Right hindlimb (tissue), 1 donor: ENCODE measurements around the gene NSF.
"Not testable (repeated sequence)": the region's sequence is repeated elsewhere in the genome, so short reads cannot be mapped to it uniquely, and the experiment has no call there.

ENCODE experiments used
- DNase-seq: peaks from one replicate; pipeline ENCODE4 v3.0.0-alpha.2; 2018

Gene NSF

DNA sequence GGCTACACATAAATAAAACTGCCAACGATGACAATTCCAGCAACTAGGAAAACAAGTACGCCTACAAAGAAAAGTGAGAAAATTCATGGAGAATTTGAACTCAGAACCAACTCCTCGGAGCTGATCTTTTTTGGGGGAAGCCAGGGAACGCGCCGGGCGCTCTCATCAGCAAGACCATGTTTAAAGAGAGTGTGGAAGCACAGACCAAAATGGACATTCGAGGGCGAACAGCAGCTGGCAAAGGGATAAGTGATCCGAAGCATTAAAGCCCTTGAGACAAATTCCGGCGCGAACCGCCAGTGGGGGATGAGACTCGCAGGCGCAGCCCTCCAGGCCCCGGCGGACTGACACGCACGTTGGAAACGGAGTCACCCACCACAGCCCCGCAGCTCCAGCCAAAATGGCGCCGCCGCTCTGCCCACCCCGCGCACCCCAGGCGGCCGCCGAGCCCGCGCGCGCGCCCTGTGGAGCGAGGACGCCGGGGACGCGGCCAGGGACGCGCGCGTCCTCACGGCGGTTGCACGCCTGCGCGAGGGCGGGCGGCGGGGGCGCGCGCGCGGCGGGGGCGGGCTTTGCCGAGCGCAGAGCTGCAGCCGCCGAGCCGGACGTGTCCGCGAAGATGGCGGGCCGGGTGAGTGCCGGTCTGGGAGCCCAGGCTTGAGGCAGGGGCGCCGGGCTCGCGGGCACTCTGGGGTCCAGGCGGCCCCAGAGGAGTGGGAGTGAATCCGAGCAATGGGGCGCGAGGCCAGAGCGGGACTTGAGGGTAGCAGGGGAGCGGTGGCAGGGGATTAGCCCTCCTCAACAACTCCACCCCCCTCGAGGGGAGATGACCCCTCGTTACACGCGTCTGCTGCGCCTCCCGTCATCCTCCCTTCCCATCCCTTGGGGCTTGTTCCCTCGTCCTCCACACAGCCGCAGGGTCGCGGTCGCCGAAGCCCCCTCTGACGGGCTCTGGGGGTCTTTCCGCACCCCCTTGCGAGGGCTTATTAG is at the start of gene NSF:
NSF (plus strand) TSS at position 513 of the 990 bp plus-strand sequence; CDS start at position 620, 107 bp downstream.
- not testable (repeated sequence) for DNase-seq

DNA sequence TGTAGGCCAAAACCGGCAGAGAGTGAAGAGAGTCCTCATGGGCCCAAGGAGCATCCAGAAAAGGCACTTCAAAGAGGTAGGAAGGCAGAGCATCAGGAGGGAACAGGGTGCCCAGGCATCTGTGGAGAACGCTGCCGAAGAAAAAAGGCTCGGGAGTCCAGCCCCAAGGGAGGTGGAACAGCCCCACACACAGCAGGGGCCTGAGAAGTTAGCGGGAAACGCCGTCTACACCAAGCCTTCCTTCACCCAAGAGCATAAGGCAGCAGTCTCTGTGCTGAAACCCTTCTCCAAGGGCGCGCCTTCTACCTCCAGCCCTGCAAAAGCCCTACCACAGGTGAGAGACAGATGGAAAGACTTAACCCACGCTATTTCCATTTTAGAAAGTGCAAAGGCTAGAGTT is 41.9 kb upstream of the NSF start:
- DNase-seq: not testable (repeated sequence)

- not testable (repeated sequence) for DNase-seq
Measured at GRCh38 chr17:46559155-46559554, 31.3 kb upstream of the NSF start.

- DNase-seq: not testable (repeated sequence)
Measured at GRCh38 chr17:46560048-46560447, 30.4 kb upstream of the NSF start.

GRCh38 chr17:46566284-46566683 is 24.2 kb upstream of the NSF start:
- DNase-seq: not testable (repeated sequence)

DNA sequence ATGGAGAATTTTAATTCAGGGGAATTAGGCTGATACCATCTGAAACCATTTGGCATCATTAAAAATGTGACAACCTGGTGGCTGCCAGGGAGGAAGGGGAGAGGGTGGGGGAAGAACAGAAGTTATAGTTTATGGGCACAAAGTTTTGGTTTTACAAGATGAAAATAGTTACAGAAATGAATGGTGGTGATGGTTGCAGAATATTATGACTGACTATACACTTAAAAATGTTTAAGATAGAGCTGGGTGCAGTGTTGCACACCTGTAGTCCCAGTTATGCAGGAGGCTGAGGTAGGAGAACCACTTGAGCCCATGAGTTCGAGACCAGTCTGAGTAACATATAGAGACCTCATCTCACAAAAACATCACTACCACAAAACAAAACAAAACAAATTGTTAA is 23.5 kb upstream of the NSF start:
- not testable (repeated sequence) for DNase-seq

- DNase-seq: not testable (repeated sequence)
Measured at GRCh38 chr17:46571796-46572195, 18.7 kb upstream of the NSF start.

DNA sequence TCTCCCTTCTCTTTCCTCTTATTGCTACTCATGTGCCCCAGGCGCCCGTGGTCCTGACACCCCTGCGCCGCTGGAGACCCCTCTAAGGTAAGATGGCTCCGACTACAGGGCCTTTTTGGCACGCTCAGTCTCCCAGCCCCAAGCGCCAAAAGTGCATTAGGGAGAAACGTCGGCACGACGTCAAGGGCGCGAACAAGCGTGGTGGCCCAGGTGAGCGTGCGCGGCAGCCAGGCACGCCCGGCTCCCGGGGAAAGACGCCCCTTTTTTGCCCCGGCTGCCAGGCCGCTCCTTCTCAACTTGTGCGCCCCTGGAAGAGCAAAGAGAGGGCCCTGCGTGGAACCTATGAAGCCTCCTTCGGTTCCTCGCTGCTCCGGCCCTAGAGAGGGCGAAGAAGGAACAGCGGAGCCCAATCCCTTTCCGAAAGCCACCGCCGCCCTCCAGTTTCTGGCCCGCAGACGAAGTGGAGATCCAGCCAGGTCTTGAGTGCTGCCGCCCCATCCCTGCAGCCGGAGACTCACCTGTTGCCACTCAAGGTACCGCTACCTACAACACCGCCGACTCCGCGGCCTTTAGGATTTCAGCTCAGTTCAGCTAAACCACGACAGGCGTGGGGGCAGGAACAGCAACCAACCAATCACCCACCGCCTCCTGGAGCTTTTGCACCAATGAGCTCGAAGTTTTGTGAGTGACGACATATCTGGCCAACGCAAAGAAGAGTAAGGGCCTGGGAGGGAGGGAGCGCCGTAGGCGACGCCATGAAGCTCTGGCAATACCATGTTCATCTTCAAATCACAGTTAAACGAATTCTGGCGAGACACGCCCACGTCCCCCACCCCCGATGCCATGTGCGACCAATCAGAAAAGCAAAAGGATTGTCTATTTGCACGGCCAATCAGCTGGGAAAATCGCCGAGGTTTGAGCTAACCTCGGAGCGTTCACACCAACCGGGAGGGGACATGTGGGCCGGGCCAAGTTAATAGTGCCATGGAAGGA is 11.1 kb upstream of the NSF start, which contains the start of gene ARL17A:
ARL17A (minus strand) TSS at position 609 of the 993 bp plus-strand sequence. CDS start 3,369 bp downstream, outside the sequence.
- DNase-seq: not testable (repeated sequence)

DNA sequence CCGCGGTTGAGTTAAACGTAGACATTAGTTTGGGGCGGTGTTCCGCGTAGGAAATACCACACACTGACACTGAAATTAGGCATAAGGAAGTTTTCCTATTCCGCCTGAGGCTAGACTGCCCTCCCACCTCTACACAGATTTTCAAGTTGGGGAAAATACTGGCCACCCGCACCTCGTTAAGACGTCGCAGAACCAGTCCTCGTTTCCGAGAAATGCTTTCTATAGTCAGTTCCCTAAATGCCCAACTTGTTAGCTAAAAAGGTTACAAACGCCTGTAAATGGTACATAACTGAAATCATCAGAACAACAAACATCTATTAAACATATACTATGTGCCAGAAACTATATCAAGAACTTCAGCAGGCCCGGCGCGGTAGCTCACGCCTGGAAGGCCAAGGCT is 10.4 kb upstream of the NSF start:
- DNase-seq: not testable (repeated sequence)

- not testable (repeated sequence) for DNase-seq
Measured at GRCh38 chr17:46585444-46585843, 5.0 kb upstream of the NSF start.

GRCh38 chr17:46591332-46591731 is 863 bp downstream of the NSF start:
- not testable (repeated sequence) for DNase-seq

GRCh38 chr17:46598344-46598931 is 8.0 kb downstream of the NSF start:
- not testable (repeated sequence) for DNase-seq

- DNase-seq: not testable (repeated sequence)
Measured at GRCh38 chr17:46600767-46601166, 10.3 kb downstream of the NSF start.

DNA sequence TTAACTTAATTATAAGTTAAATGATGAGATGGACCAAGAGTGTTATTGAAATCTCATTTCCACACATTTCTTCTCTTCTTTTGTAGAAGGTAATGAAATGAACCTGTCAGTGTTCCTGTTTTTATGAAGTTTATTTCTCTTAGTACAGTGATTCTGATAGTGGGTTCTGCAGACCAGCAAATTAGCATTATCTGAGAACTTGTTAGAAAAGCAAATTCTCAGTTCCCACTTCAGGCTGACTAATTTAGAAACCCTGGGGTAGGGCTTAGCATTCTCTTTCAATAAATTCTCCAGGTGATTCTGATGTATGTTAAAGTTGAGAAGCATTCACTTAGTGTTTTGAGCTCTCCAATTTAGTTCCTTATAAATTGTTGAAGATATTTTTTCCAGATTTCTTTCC is 12.7 kb downstream of the NSF start:
- DNase-seq: not testable (repeated sequence)

DNA sequence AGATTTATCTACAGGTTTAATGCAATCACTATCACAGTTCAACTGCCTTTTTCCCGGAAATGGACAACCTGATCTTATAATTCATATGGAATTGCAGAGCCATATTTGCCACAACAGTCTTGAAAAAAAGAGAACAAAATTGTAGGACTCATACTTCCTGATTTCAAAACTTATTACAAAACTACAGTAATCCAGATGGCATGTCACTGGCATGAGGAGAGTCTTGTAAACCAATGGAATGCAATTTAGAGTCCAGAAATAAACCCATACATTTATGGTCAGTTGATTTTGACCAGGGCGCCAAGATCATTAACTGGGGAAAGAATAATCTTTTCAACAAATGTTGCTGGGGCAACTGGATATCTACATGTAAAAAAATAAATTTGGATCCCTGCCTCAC is 20.8 kb downstream of the NSF start:
- not testable (repeated sequence) for DNase-seq

GRCh38 chr17:46613876-46614275 is 23.4 kb downstream of the NSF start:
- not testable (repeated sequence) for DNase-seq

- not testable (repeated sequence) for DNase-seq
Measured at GRCh38 chr17:46617121-46617520, 26.7 kb downstream of the NSF start.

DNA sequence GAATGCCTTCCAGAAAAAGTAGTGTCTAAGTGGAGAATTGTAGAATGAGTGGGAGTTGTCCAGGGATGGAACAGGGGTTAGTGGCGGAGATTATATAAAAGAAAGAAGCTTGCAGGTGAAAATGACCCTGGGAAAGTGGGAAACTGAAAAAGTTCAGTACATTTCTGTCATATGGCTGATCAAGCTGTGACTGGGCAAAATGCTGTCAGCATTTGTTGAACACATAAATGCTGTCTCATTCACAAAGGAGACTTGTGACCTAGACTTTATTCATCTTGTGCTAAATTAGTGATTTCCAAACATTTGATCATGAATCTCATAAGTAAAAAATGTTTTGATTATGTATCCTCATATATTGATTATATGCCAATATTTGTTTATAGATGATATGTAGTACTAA is 28.5 kb downstream of the NSF start:
- not testable (repeated sequence) for DNase-seq

GRCh38 chr17:46623790-46624189 is 33.3 kb downstream of the NSF start:
- DNase-seq: not testable (repeated sequence)

DNA sequence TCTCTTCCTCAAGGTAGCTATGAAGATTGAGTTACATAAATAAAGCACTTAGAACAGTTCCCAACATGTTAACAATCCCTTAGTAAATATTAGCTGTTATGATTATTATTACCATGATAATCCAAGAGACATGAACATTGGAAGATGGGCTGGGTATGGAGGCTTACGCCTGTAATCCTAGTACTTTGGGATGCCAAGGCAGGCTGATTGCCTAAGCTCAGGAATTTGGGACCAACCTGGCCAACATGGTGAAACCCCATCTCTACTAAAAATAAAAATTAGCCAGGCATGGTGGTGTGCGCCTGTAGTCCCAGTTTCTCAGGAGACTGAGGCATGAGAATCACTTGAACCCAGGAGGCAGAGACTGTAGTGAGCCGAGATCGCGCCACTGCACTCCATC is 34.3 kb downstream of the NSF start:
- DNase-seq: not testable (repeated sequence)

- not testable (repeated sequence) for DNase-seq
Measured at GRCh38 chr17:46627452-46627851, 37.0 kb downstream of the NSF start.

DNA sequence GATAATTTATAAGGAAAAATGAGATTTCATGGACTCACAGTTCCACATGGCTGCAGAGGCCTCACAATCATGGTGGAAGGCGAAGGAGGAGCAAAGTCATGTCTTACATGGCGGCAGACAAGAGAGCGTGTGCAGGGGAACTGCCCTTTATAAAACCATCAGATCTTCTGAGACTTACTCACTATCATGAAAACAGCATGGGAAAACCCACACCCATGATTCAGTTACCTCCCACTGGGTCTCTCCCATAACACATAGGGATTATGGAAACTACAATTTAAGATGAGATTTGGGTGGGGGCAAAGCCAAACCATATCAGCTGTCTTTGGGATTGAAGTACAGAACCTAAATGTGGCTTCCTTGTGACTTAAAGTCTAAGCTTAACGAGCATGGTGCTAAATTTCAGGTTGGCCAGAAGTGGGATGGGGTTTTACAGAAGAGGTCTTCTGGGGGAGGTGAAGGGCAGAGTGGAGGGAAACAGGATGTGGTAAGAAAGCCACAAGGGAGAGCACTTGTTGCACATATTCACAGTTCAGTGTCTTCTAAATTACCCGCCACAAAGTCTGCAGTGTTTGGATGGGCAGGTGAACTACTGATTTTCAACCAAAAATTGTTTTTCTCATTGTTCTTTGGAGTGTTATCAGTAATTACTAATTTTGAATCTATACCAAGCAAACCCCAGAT is 38.4 kb downstream of the NSF start:
- not testable (repeated sequence) for DNase-seq
